ENCODE results near the gene GPC6.

- TF ChIP-seq CTCF (tag by site-specific recombination; IDR thresholded peaks at IDR 0.05): no peak
- no peak for TF ChIP-seq ZNF747 (tag by site-specific recombination; IDR thresholded peaks at IDR 0.05)
- TF ChIP-seq KLF16 (tag by site-specific recombination; IDR thresholded peaks at IDR 0.05): no peak
- TF ChIP-seq ZNF560 (tag by site-specific recombination; IDR thresholded peaks at IDR 0.05; ENCODE audit: borderline replicate concordance): no peak
- no peak for TF ChIP-seq ZSCAN30 (tag by site-specific recombination; IDR thresholded peaks at IDR 0.05)
- no peak for TF ChIP-seq ZNF660 (tag by site-specific recombination; IDR thresholded peaks at IDR 0.05)
- no peak for TF ChIP-seq ZNF488 (tag by site-specific recombination; IDR thresholded peaks at IDR 0.05)
These were observed 1071.7 kb downstream of the GPC6 start for GRCh38 chr13:94298346-94298745.
